Measurements from ENCODE around the gene DPYD.

Gene DPYD

DNA sequence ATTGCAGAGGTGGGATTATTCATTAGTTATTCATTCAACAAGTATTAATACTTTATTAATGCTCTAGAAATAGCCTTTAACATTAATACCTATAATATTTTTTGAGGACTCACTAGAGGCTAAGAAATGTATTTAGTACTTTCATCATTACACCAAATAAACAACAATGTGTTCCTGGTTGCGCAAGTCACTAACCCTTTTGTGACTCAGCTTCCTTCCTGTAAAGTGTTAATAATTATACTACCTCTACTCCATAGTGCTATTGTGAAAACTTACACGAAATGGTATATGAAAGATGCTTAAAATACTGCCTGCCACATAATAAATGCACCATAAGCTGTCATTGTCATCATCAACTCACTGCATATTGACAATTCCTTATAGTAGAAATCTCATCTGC is 431.0 kb downstream of the DPYD start:
- no peak overlapping the region for H3K9ac ChIP-seq
- no peaks in the 10 kb centered on the region for H4K20me1 ChIP-seq (ENCODE audit: insufficient read depth)
- no peaks in the 10 kb centered on the region for H3K27me3 ChIP-seq (ENCODE audit: insufficient read depth, low read depth)
- no peak overlapping the region for H3K27ac ChIP-seq
- no peak overlapping the region for H3K4me2 ChIP-seq
- H3K79me2 ChIP-seq (ENCODE audit: insufficient read depth, low read depth): no peaks in the 10 kb centered on the region
- H3K4me1 ChIP-seq (ENCODE audit: low read depth, poor library complexity, severe bottlenecking): peaks cover 5% of the 10 kb centered on the region
- H3K36me3 ChIP-seq (ENCODE audit: insufficient read depth): no peaks in the 10 kb centered on the region
- TF ChIP-seq, protein P1, sequence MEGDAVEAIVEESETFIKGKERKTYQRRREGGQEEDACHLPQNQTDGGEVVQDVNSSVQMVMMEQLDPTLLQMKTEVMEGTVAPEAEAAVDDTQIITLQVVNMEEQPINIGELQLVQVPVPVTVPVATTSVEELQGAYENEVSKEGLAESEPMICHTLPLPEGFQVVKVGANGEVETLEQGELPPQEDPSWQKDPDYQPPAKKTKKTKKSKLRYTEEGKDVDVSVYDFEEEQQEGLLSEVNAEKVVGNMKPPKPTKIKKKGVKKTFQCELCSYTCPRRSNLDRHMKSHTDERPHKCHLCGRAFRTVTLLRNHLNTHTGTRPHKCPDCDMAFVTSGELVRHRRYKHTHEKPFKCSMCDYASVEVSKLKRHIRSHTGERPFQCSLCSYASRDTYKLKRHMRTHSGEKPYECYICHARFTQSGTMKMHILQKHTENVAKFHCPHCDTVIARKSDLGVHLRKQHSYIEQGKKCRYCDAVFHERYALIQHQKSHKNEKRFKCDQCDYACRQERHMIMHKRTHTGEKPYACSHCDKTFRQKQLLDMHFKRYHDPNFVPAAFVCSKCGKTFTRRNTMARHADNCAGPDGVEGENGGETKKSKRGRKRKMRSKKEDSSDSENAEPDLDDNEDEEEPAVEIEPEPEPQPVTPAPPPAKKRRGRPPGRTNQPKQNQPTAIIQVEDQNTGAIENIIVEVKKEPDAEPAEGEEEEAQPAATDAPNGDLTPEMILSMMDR (conservative IDR thresholded peaks at IDR 0.05; ENCODE audit: low read depth, low read length): no peak
- no peak overlapping the region for H2AFZ ChIP-seq (ENCODE audit: low read depth)
- H3K4me3 ChIP-seq (IDR thresholded peaks at IDR 0.05; ENCODE audit: insufficient read depth, low read depth, low read length): no peak overlapping the region

DNA sequence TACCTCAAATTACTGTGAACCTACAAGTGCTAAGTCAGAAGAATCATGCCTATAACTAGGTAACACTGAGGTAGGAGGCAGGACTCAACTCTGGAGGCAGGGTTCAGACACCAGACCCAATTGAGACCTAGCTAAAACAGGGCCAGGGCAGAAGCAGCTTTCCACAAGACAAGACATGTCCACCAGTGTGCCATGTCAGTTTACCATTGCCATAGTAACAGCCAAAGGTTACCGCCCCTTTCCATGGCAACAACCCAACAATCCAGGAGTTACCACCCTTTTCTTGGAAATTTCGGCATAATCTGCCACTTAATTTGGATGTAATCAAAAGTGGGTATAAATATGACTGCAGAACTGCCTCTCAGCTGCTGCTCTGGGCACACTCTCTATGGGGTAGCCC is 432.3 kb downstream of the DPYD start:
- Histone ChIP-seq H2AFZ (ENCODE audit: low read depth) (no peak overlapping the region), H3K4me3 (IDR thresholded peaks at IDR 0.05; ENCODE audit: insufficient read depth, low read depth, low read length) (no peak overlapping the region), H3K27ac (no peak overlapping the region), H3K36me3 (ENCODE audit: insufficient read depth) (no peaks in the 10 kb centered on the region), H3K4me2 (no peak overlapping the region), H3K9ac (no peak overlapping the region), H3K27me3 (ENCODE audit: insufficient read depth, low read depth) (no peaks in the 10 kb centered on the region), H3K4me1 (ENCODE audit: low read depth, poor library complexity, severe bottlenecking) (peaks cover 5% of the 10 kb centered on the region), H3K79me2 (ENCODE audit: insufficient read depth, low read depth) (no peaks in the 10 kb centered on the region), H4K20me1 (ENCODE audit: insufficient read depth) (no peaks in the 10 kb centered on the region)
- TF ChIP-seq, protein P1 (conservative IDR thresholded peaks at IDR 0.05; ENCODE audit: low read depth, low read length): no peak

DNA sequence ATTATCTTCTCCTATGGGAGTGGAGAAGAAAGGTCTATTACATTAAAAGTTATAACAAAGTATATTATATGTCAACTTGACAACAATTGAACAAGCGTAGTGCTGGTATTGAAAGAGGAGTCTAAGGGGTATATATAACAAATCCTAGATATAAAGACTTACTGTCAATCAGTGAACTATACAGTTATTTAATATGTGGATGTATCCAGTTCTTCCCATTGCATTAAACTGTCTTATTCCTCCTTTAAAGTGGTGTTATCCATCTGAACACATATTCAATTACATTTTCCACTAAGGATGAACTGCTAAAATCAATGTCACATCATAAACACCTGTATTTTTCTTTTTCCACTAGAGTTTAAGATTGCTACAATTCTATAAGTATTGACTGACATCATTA is 438.8 kb downstream of the DPYD start:
- Histone ChIP-seq H3K9ac (no peak overlapping the region), H2AFZ (ENCODE audit: low read depth) (no peak overlapping the region), H3K27me3 (ENCODE audit: insufficient read depth, low read depth) (no peaks in the 10 kb centered on the region), H3K4me2 (no peak overlapping the region), H3K4me3 (IDR thresholded peaks at IDR 0.05; ENCODE audit: insufficient read depth, low read depth, low read length) (no peak overlapping the region), H4K20me1 (ENCODE audit: insufficient read depth) (no peaks in the 10 kb centered on the region), H3K27ac (no peak overlapping the region), H3K36me3 (ENCODE audit: insufficient read depth) (no peaks in the 10 kb centered on the region), H3K79me2 (ENCODE audit: insufficient read depth, low read depth) (no peaks in the 10 kb centered on the region), H3K4me1 (ENCODE audit: low read depth, poor library complexity, severe bottlenecking) (peaks cover 5% of the 10 kb centered on the region)
- TF ChIP-seq, protein P1 (conservative IDR thresholded peaks at IDR 0.05; ENCODE audit: low read depth, low read length): no peak

DNA sequence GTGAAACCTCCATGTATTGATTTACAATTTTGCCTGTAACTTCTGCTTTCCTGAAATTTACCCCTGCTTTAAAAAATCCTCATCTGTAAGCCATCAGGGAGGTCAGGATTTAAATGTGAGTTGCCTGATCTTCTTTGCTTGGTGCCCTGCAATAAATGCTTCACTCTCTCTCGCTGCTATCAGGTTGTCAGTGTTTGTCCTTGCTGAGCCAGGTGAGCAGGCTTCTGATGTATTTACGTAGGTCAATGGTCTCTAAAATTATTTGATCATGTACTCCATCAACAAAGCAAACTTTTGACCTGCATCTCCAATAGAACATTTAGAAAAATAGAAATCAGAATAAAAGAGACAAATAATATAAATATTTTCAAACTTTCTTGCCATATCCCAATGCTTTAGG is 453.4 kb downstream of the DPYD start:
- H3K9ac ChIP-seq: no peak overlapping the region
- H3K36me3 ChIP-seq (ENCODE audit: insufficient read depth): no peaks in the 10 kb centered on the region
- H3K4me2 ChIP-seq: no peak overlapping the region
- H3K4me1 ChIP-seq (ENCODE audit: low read depth, poor library complexity, severe bottlenecking): no peaks in the 10 kb centered on the region
- TF ChIP-seq, protein P1 (conservative IDR thresholded peaks at IDR 0.05; ENCODE audit: low read depth, low read length): no peak
- no peaks in the 10 kb centered on the region for H4K20me1 ChIP-seq (ENCODE audit: insufficient read depth)
- H2AFZ ChIP-seq (ENCODE audit: low read depth): no peak overlapping the region
- no peak overlapping the region for H3K27ac ChIP-seq
- H3K79me2 ChIP-seq (ENCODE audit: insufficient read depth, low read depth): no peaks in the 10 kb centered on the region
- no peaks in the 10 kb centered on the region for H3K27me3 ChIP-seq (ENCODE audit: insufficient read depth, low read depth)
- H3K4me3 ChIP-seq (IDR thresholded peaks at IDR 0.05; ENCODE audit: insufficient read depth, low read depth, low read length): no peak overlapping the region
